PC-9 (cell line): ENCODE measurements around the gene TMED4. TPM values are rescaled to one million over a fixed set of nuclear protein-coding genes. Genes with fewer than 3 reads are reported as not detected.

ENCODE experiments used
- BruUV-seq: library from RNA; stranded (reverse); fragments of 400-500 nt; replicated peaks from 2 replicates; lab custom pipeline; 2021; lab: Mats Ljungman, UMichigan
- CTCF ChIA-PET: fragments of 300-600 bp; sonication (Branson Sonifier 250); formaldehyde crosslinking; loops from one replicate; lab custom pipeline; 2022; ENCODE audit warnings: antibody characterized with exemption; lab: Charles Lee
- POLR2A ChIA-PET: fragments of 300-600 bp; sonication (Branson Sonifier 250); formaldehyde crosslinking; loops from one replicate; lab custom pipeline; 2022; ENCODE audit warnings: antibody characterized with exemption; ENCODE audit not compliant: unreplicated experiment; lab: Charles Lee
- DNase-seq, 2 experiments: peaks; one replicate each; pipeline versions ENCODE4 v3.0.0 to v3.0.0-alpha.2; 2015 to 2022; ENCODE audit warnings: mixed read lengths in 1 of 2
- H2AFZ ChIP-seq: fragments of 200-600 bp; sonication (generic); 2 replicates; pipeline ENCODE4 v1.8.1; 2017; ENCODE audit warnings: antibody characterized with exemption
- H3F3A ChIP-seq: fragments of 200-600 bp; sonication (generic); 2 replicates; pipeline ENCODE4 v1.8.1; 2017; ENCODE audit warnings: antibody characterized with exemption, mild to moderate bottlenecking, low read depth; ENCODE audit not compliant: insufficient read depth
- H3K27ac ChIP-seq: fragments of 200-600 bp; sonication (generic); 2 replicates; pipeline ENCODE4 v1.6.1; 2016; ENCODE audit warnings: mixed run types
- H3K27me3 ChIP-seq: fragments of 200-600 bp; sonication (generic); 2 replicates; pipeline ENCODE4 v1.6.1; 2016; ENCODE audit warnings: low read depth, mixed run types; ENCODE audit not compliant: insufficient read depth
- H3K36me3 ChIP-seq: fragments of 200-600 bp; sonication (generic); 2 replicates; pipeline ENCODE4 v1.6.1; 2016; ENCODE audit warnings: low read depth, mixed run types
- H3K4me1 ChIP-seq: fragments of 200-600 bp; sonication (generic); replicated peaks from 2 replicates; pipeline ENCODE4 v1.6.1; 2016; ENCODE audit warnings: mixed run types; ENCODE audit not compliant: insufficient read depth
- H3K4me2 ChIP-seq: fragments of 200-600 bp; sonication (generic); 2 replicates; pipeline ENCODE4 v1.6.1; 2017; ENCODE audit warnings: mixed run types
- H3K4me3 ChIP-seq: fragments of 200-600 bp; sonication (generic); 2 replicates; pipeline ENCODE4 v1.6.1; 2016; ENCODE audit warnings: mixed run types
- H3K79me2 ChIP-seq: fragments of 200-600 bp; sonication (generic); 2 replicates; pipeline ENCODE4 v1.6.1; 2017; ENCODE audit warnings: low read depth, mixed run types
- H3K9me2 ChIP-seq: fragments of 200-600 bp; sonication (generic); 2 replicates; pipeline ENCODE4 v1.8.1; 2017; ENCODE audit warnings: mild to moderate bottlenecking; ENCODE audit not compliant: insufficient read depth
- H3K9me3 ChIP-seq: fragments of 200-600 bp; sonication (generic); 2 replicates; pipeline ENCODE4 v1.8.1; 2016; ENCODE audit warnings: low read depth; ENCODE audit not compliant: insufficient read depth
- H4K20me1 ChIP-seq: fragments of 200-600 bp; sonication (generic); 2 replicates; pipeline ENCODE4 v1.8.1; 2017; ENCODE audit not compliant: insufficient read depth
- EZH2 ChIP-seq: fragments of 200-600 bp; sonication (generic); IDR thresholded peaks from 2 replicates; pipeline ENCODE4 v1.8.0; 2017; ENCODE audit warnings: antibody characterized with exemption, low read depth
- intact Hi-C: fragments of 100-400 bp; cut with micrococcal nuclease; formaldehyde crosslinking; loops from one replicate; pipeline ENCODE4 v1.10.0; 2022; ENCODE audit not compliant: unreplicated experiment
- total RNA-seq: library from RNA; stranded (reverse); gene quantifications from 2 replicates; pipeline ENCODE4 v1.2.3, GENCODE V29; 2021
- TF ChIP-seq, protein P1 (sequence below): fragments of 200-600 bp; sonication (generic); conservative IDR thresholded peaks from 2 replicates; pipeline ENCODE4 v1.6.1; 2017; ENCODE audit warnings: mixed run types, antibody characterized with exemption, mild to moderate bottlenecking, moderate library complexity

The TMED4 gene
- total RNA-seq, 1 experiment from 2014 or later = 134 TPM

GRCh38 chr7:44608916-44609648 is 27.1 kb upstream of the TMED4 start:
- no TSS peak for BruUV-seq

GRCh38 chr7:44607141-44608068 is 25.4 kb upstream of the TMED4 start:
- no peak for TF ChIP-seq EZH2
- TF ChIP-seq, protein P1, sequence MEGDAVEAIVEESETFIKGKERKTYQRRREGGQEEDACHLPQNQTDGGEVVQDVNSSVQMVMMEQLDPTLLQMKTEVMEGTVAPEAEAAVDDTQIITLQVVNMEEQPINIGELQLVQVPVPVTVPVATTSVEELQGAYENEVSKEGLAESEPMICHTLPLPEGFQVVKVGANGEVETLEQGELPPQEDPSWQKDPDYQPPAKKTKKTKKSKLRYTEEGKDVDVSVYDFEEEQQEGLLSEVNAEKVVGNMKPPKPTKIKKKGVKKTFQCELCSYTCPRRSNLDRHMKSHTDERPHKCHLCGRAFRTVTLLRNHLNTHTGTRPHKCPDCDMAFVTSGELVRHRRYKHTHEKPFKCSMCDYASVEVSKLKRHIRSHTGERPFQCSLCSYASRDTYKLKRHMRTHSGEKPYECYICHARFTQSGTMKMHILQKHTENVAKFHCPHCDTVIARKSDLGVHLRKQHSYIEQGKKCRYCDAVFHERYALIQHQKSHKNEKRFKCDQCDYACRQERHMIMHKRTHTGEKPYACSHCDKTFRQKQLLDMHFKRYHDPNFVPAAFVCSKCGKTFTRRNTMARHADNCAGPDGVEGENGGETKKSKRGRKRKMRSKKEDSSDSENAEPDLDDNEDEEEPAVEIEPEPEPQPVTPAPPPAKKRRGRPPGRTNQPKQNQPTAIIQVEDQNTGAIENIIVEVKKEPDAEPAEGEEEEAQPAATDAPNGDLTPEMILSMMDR = no peak
- TSS peak; percentile 64 for BruUV-seq
- Histone ChIP-seq H3K79me2 (peaks cover 56% of the 10 kb centered on the region), H3K9me3 (no peaks in the 10 kb centered on the region), H3K27ac (peak overlapping the region; percentile 45), H2AFZ (peak overlapping the region; percentile 81), H3F3A (peaks cover 44% of the 10 kb centered on the region), H3K4me1 (peaks cover 58% of the 10 kb centered on the region), H3K4me3 (peak overlapping the region; percentile 81), H3K4me2 (peak overlapping the region; percentile 100), H3K27me3 (no peaks in the 10 kb centered on the region), H4K20me1 (no peaks in the 10 kb centered on the region), H3K36me3 (no peaks in the 10 kb centered on the region; the same call in 1 of the 2 replicates), H3K9me2 (no peaks in the 10 kb centered on the region)
- ChIA-PET CTCF (interaction anchor here (0.6 kb wide), 1 partner anchor 8 kb away, joined by 4 read pairs; no protein-coding TSS in a partner anchor), POLR2A (interaction anchor here (0.5 to 1.3 kb wide), 4 partner anchors 17 to 88 kb away, joined by 3 to 4 read pairs (median 4); no protein-coding TSS in a partner anchor)
- intact Hi-C loops = no loop called here
- no peak for DNase-seq

More at GRCh38 chr7:44608916-44609648, 27.1 kb upstream of the TMED4 start:
- TF ChIP-seq, protein P1 = no peak
- TF ChIP-seq EZH2 = no peak
- Histone ChIP-seq H3K9me2 (no peaks in the 10 kb centered on the region), H3K27ac (no peak overlapping the region), H3K27me3 (no peaks in the 10 kb centered on the region), H3K4me1 (peaks cover 44% of the 10 kb centered on the region), H3K4me2 (peak overlapping the region; percentile 100), H3K79me2 (peaks cover 72% of the 10 kb centered on the region), H2AFZ (no peak overlapping the region), H4K20me1 (no peaks in the 10 kb centered on the region), H3K9me3 (no peaks in the 10 kb centered on the region), H3K4me3 (no peak overlapping the region), H3K36me3 (no peaks in the 10 kb centered on the region; the same call in 1 of the 2 replicates), H3F3A (peaks cover 32% of the 10 kb centered on the region)
- DNase-seq = no peak
- ChIA-PET CTCF (no interaction called here), POLR2A (interaction anchor here (0.6 kb wide), 1 partner anchor 30 kb away, joined by 6 read pairs; no protein-coding TSS in a partner anchor)
- intact Hi-C loops = no loop called here
